Measurements from ENCODE around the gene MDGA2. TPM values are rescaled to one million over a fixed set of nuclear protein-coding genes. Genes with fewer than 3 reads are reported as not detected.

MDGA2 gene
- total RNA-seq, 6 experiments from 2014 or later = 0.17 to 0.53 (median 0.27) TPM; not detected in 3

DNA sequence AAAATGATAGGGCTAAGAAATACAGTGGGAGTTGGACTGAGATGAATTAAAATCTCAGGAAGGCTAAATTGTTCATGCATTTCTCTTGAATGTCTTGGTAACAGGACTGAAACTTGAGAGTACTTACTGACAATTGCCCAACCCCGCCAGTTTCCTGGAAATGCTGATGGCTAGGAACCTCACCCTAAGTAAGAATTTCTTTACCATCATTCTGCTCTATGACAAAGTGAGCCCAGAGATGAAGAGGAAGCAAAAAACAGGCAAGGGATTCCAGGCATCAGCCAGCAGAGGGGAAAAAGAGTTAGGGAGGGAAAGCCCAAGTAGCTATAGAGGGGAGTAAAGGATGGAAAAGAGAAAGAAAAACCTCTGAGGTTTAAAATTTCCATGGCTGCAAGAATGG is 397.7 kb downstream of the MDGA2 start:
- no peaks in the 10 kb centered on the region for H3K9me3 ChIP-seq
- 100% methylated on average over 1 of the region's 1 CpG for WGBS (ENCODE audit: insufficient coverage, low coverage, low lambda C conversion rate, missing lambda C conversion rate)
- intact Hi-C loops (cut with DNase I) = no loop called here
- H3K27ac ChIP-seq = no peak overlapping the region
- TF ChIP-seq, protein P1, sequence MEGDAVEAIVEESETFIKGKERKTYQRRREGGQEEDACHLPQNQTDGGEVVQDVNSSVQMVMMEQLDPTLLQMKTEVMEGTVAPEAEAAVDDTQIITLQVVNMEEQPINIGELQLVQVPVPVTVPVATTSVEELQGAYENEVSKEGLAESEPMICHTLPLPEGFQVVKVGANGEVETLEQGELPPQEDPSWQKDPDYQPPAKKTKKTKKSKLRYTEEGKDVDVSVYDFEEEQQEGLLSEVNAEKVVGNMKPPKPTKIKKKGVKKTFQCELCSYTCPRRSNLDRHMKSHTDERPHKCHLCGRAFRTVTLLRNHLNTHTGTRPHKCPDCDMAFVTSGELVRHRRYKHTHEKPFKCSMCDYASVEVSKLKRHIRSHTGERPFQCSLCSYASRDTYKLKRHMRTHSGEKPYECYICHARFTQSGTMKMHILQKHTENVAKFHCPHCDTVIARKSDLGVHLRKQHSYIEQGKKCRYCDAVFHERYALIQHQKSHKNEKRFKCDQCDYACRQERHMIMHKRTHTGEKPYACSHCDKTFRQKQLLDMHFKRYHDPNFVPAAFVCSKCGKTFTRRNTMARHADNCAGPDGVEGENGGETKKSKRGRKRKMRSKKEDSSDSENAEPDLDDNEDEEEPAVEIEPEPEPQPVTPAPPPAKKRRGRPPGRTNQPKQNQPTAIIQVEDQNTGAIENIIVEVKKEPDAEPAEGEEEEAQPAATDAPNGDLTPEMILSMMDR (IDR thresholded peaks at IDR 0.05) = no peak
- no peak for TF ChIP-seq POLR2A (IDR thresholded peaks at IDR 0.05)
- H3K27me3 ChIP-seq = no peaks in the 10 kb centered on the region
- H3K4me3 ChIP-seq = no peak overlapping the region
- no peaks in the 10 kb centered on the region for H3K36me3 ChIP-seq
- no peaks in the 10 kb centered on the region for H3K4me1 ChIP-seq
- ATAC-seq (no peak), DNase-seq (no peak)

DNA sequence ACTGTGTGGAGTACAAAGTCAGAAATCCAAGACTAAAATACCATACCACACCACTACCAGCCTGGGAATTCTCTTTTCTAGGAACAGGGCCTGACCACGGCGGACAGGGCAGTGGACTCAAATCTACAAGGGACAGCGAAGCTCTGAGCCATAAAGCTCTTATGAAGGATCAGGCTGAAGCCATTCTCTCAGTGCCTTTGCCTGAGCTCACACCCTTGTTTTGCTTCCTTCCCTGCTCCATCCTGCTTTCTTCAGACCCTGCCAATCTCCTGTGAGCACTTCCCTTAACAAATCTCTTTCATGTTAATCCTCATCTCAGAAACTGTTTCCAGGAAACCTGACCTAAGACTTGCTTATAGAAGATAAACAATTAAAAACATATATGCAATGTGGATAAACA is 398.5 kb downstream of the MDGA2 start:
- H3K9me3 ChIP-seq = no peaks in the 10 kb centered on the region
- H3K4me3 ChIP-seq = no peak overlapping the region
- no peaks in the 10 kb centered on the region for H3K4me1 ChIP-seq
- intact Hi-C loops (cut with DNase I) = no loop called here
- TF ChIP-seq, protein P1 (IDR thresholded peaks at IDR 0.05) = no peak
- TF ChIP-seq POLR2A (IDR thresholded peaks at IDR 0.05) = no peak
- H3K36me3 ChIP-seq = no peaks in the 10 kb centered on the region
- WGBS (ENCODE audit: insufficient coverage, low coverage, low lambda C conversion rate, missing lambda C conversion rate) = 83% methylated on average over 3 of the region's 3 CpGs
- H3K27ac ChIP-seq = no peak overlapping the region
- no peak for ATAC-seq
- no peak for DNase-seq
- no peaks in the 10 kb centered on the region for H3K27me3 ChIP-seq

DNA sequence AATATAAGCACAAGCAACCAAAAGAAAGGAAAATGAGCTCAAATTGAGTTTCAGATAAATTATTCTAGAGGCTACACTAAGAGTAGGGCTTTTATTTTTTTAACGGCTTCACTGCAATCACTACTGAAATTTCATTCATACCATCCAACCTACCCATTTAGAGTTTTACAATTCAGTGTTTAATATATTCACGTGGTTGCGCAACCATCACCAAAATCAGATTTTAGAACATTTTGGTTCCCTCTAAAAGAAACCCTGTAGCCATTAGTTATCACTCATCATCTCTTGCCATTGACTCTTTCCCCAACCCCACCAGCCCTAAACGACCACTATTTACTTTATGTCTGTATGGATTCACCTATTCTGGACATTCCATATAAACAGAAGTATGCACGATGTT is 401.5 kb downstream of the MDGA2 start:
- no peak overlapping the region for H3K27ac ChIP-seq
- no peaks in the 10 kb centered on the region for H3K27me3 ChIP-seq
- WGBS (ENCODE audit: insufficient coverage, low coverage, low lambda C conversion rate, missing lambda C conversion rate) = 70% methylated on average over 5 of the region's 5 CpGs
- intact Hi-C loops (cut with DNase I) = no loop called here
- DNase-seq (no peak), ATAC-seq (no peak)
- H3K36me3 ChIP-seq = no peaks in the 10 kb centered on the region
- no peak for TF ChIP-seq POLR2A (IDR thresholded peaks at IDR 0.05)
- no peaks in the 10 kb centered on the region for H3K9me3 ChIP-seq
- no peaks in the 10 kb centered on the region for H3K4me1 ChIP-seq
- H3K4me3 ChIP-seq = no peak overlapping the region

DNA sequence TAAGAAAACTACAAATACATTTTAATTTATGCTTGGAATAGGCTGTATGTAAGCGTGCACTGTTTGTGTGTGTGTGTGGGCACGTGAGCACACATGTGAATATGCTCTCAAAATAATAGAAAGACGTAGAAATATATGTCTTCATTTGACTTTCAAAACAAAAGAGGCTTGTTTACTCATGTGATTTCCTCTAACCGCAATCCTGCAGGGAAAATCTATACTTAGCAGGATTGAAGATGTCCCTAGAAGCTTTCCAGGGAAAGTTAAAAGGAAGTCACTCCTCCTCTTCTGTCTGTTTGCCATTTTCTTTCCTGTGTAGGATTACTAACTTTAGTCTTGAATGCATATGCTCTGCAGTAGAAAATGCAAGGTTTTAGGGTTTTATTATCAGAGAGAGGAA is 404.7 kb downstream of the MDGA2 start:
- no peak overlapping the region for H3K4me3 ChIP-seq
- DNase-seq (no peak), ATAC-seq (no peak)
- WGBS (ENCODE audit: insufficient coverage, low coverage, low lambda C conversion rate, missing lambda C conversion rate) = 62% methylated on average over 4 of the region's 4 CpGs
- TF ChIP-seq POLR2A (IDR thresholded peaks at IDR 0.05) = no peak
- TF ChIP-seq, protein P1 (IDR thresholded peaks at IDR 0.05) = no peak
- no peak overlapping the region for H3K27ac ChIP-seq
- H3K9me3 ChIP-seq = no peaks in the 10 kb centered on the region
- intact Hi-C loops (cut with DNase I) = no loop called here
- H3K4me1 ChIP-seq = no peaks in the 10 kb centered on the region
- H3K27me3 ChIP-seq = no peaks in the 10 kb centered on the region
- H3K36me3 ChIP-seq = no peaks in the 10 kb centered on the region

DNA sequence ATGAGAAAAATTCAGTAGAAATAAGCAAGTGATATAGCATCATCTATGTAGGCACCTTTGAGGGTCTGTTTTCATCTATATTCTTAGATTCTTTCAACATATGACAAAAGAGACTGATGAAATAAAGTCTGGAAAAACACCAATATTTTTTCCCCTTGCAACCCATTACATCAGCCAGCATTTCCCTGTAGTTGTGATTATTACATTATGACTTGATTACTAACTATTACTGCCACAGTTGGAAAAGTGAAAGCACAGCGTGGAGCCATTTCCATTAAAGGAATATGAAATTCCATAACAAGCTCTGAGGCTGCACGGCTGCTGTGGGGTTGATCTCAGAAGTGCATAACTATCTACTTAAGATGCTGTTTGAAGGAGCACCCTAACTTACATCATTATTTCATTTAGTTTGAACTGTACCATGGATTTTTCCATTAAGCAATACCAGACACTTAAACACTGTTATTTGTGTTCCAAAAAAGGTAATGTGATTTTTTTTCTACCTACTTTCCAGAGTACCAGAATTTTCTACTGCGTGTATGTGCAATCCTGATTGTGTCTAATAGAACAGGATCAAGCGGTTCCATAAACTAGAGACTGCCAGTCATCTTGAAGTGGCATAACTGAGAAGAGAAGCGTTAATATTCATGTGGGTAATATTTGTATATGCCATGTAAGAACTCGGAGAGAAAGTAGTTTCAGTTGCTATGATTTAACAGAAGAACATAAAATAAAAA is 405.5 kb downstream of the MDGA2 start:
- H3K27ac ChIP-seq = no peak overlapping the region
- WGBS (ENCODE audit: insufficient coverage, low coverage, low lambda C conversion rate, missing lambda C conversion rate) = 69% methylated on average over 6 of the region's 6 CpGs
- intact Hi-C loops (cut with DNase I) = no loop called here

More for the DNA sequence above, 405.5 kb downstream of the MDGA2 start:
- Histone ChIP-seq H3K4me3 (no peak overlapping the region), H3K9me3 (no peaks in the 10 kb centered on the region), H3K36me3 (no peaks in the 10 kb centered on the region), H3K27me3 (no peaks in the 10 kb centered on the region), H3K4me1 (no peaks in the 10 kb centered on the region)
- TF ChIP-seq POLR2A (IDR thresholded peaks at IDR 0.05) = no peak
- TF ChIP-seq, protein P1 (IDR thresholded peaks at IDR 0.05) = no peak
- DNase-seq (no peak), ATAC-seq (no peak)

All from right lobe of liver (tissue), 6 donors.